ENCODE data around the gene S100A8.
"Not testable (repeated sequence)": the region's sequence is repeated elsewhere in the genome, so short reads cannot be mapped to it uniquely, and the experiment has no call there.

Gene S100A8

GRCh38 chr1:153353226-153353947 is 37.5 kb downstream of the S100A8 start:
- H3K4me3 ChIP-seq (ENCODE audit: low read depth, low read length) = no peak overlapping the region
- no peak for DNase-seq (ENCODE audit: low read depth)

- H3K4me3 ChIP-seq (ENCODE audit: low read depth, low read length) = no peak overlapping the region
- DNase-seq (ENCODE audit: low read depth) = peak; percentile 16
These were observed 38.4 kb downstream of the S100A8 start for GRCh38 chr1:153352523-153352922.

- no peak overlapping the region for H3K4me3 ChIP-seq (ENCODE audit: low read depth, low read length)
- DNase-seq (ENCODE audit: low read depth) = no peak
These were observed 40.4 kb downstream of the S100A8 start for GRCh38 chr1:153350321-153350957.

- DNase-seq (ENCODE audit: low read depth) = no peak
These were observed 41.2 kb downstream of the S100A8 start for GRCh38 chr1:153349363-153350320.

GRCh38 chr1:153348511-153349362 is 42.1 kb downstream of the S100A8 start, which contains the start of gene PGLYRP4:
Gene PGLYRP4 (minus strand): TSS chr1:153348841. CDS start chr1:153347932, 909 bp downstream.
- no peak within 1 kb of the TSS for H3K4me3 ChIP-seq (ENCODE audit: low read depth, low read length)
- no peak for DNase-seq (ENCODE audit: low read depth)

More at GRCh38 chr1:153349363-153350320, 41.2 kb downstream of the S100A8 start:
- H3K4me3 ChIP-seq (ENCODE audit: low read depth, low read length) = no peak overlapping the region

- no peak overlapping the region for H3K4me3 ChIP-seq (ENCODE audit: low read depth, low read length)
- no peak for DNase-seq (ENCODE audit: low read depth)
These were observed 43.0 kb downstream of the S100A8 start for GRCh38 chr1:153347856-153348255.

GRCh38 chr1:153347049-153347448 is 43.8 kb downstream of the S100A8 start:
- not testable (repeated sequence) for H3K4me3 ChIP-seq (ENCODE audit: low read depth, low read length); DNase-seq (ENCODE audit: low read depth)

GRCh38 chr1:153346077-153346723 is 44.7 kb downstream of the S100A8 start:
- H3K4me3 ChIP-seq (ENCODE audit: low read depth, low read length) = no peak overlapping the region
- no peak for DNase-seq (ENCODE audit: low read depth)

GRCh38 chr1:153345187-153346076 is 45.4 kb downstream of the S100A8 start:
- H3K4me3 ChIP-seq (ENCODE audit: low read depth, low read length) = no peak overlapping the region
- DNase-seq (ENCODE audit: low read depth) = no peak

- no peak for DNase-seq (ENCODE audit: low read depth)
- H3K4me3 ChIP-seq (ENCODE audit: low read depth, low read length) = no peak overlapping the region
These were observed 46.2 kb downstream of the S100A8 start for GRCh38 chr1:153344718-153345025.

GRCh38 chr1:153343811-153344717 is 46.8 kb downstream of the S100A8 start:
- no peak for DNase-seq (ENCODE audit: low read depth)
- no peak overlapping the region for H3K4me3 ChIP-seq (ENCODE audit: low read depth, low read length)

GRCh38 chr1:153343040-153343681 is 47.7 kb downstream of the S100A8 start:
- H3K4me3 ChIP-seq (ENCODE audit: low read depth, low read length) = no peak overlapping the region
- DNase-seq (ENCODE audit: low read depth) = no peak

GRCh38 chr1:153342178-153342577 is 48.7 kb downstream of the S100A8 start:
- DNase-seq (ENCODE audit: low read depth) = no peak
- H3K4me3 ChIP-seq (ENCODE audit: low read depth, low read length) = no peak overlapping the region

GRCh38 chr1:153341431-153341934 is 49.4 kb downstream of the S100A8 start:
- no peak for DNase-seq (ENCODE audit: low read depth)
- no peak overlapping the region for H3K4me3 ChIP-seq (ENCODE audit: low read depth, low read length)

- DNase-seq (ENCODE audit: low read depth) = no peak
- no peak overlapping the region for H3K4me3 ChIP-seq (ENCODE audit: low read depth, low read length)
These were observed 50.5 kb downstream of the S100A8 start for GRCh38 chr1:153340356-153340755.
